HG03139 (cell line): Measurements from ENCODE around the gene DOCK3.
A peak's percentile ranks its signal among the peaks of the same experiment; 100 is the strongest.
"Not testable (repeated sequence)": the region's sequence is repeated elsewhere in the genome, so short reads cannot be mapped to it uniquely, and the experiment has no call there.

ENCODE experiments used
- ATAC-seq: cut with Tn5 transposase; IDR thresholded peaks from one replicate; pipeline ENCODE4 v1.9.1; 2021; ENCODE audit not compliant: unreplicated experiment

Gene DOCK3

DNA sequence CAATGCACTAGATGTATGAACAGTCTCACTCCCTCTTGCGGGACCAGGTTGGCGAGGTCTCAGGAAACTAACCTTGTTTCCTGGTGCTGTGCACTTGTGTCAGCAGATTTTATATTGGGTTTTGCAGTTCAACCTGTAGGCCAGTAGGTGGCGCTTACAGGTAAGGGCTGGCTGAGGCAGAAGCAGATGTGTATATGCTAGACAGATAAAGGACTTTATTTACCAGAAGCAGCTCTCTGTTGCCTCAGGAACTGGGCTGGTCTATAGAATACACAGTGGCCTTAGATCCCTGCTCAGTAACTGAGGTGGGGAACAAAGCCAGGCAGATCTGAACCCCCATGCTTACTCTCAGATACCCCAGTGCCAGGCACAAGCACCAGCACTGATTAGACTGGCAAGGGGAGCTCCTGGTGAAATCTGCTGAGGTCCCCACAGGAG lies 296.8 kb downstream of the DOCK3 start:
- ATAC-seq: peak; percentile 71

GRCh38 chr3:50972029-50972428 lies 297.3 kb downstream of the DOCK3 start:
- no peak for ATAC-seq

DNA sequence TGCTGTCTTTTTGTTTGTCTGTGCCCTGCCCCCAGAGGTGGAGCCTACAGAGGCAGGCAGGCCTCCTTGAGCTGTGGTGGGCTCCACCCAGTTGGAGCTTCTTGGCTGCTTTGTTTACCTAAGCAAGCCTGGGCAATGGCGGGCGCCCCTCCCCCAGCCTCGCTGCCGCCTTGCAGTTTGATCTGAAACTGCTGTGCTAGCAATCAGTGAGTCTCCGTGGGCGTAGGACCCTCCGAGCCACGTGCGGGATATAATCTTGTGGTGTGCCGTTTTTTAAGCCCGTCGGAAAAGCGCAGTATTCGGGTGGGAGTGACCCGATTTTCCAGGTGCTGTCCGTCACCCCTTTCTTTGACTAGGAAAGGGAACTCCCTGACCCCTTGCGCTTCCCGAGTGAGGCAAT lies 303.9 kb downstream of the DOCK3 start:
- not testable (repeated sequence) for ATAC-seq

DNA sequence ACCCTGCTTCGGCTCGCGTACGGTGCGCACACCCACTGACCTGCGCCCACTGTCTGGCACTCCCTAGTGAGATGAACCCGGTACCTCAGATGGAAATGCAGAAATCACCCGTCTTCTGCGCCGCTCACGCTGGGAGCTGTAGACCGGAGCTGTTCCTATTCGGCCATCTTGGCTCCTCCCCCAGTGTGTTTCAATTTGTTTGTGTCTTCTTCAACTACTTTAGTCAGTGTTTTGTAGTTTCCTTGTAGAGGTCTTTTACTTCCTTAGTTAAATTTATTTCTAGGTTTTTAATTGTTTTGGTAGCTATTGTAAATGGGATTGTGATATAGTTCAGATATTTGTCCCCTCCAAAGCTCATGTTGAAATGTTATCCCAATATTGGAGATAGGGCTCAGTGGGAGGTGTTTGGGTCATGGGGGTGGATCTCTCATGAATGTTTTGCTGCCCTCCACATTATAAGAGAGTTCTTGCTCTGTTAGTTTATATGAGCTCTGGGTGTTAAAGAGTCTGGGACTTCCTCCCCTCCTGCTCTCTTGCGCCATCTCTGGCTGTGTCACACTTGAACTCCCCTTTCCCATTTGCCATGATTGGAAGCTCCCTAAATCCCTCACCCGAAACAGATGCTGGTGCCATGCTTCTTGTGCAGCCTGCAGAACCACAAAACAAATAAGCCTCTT lies 304.4 kb downstream of the DOCK3 start:
- no peak for ATAC-seq

DNA sequence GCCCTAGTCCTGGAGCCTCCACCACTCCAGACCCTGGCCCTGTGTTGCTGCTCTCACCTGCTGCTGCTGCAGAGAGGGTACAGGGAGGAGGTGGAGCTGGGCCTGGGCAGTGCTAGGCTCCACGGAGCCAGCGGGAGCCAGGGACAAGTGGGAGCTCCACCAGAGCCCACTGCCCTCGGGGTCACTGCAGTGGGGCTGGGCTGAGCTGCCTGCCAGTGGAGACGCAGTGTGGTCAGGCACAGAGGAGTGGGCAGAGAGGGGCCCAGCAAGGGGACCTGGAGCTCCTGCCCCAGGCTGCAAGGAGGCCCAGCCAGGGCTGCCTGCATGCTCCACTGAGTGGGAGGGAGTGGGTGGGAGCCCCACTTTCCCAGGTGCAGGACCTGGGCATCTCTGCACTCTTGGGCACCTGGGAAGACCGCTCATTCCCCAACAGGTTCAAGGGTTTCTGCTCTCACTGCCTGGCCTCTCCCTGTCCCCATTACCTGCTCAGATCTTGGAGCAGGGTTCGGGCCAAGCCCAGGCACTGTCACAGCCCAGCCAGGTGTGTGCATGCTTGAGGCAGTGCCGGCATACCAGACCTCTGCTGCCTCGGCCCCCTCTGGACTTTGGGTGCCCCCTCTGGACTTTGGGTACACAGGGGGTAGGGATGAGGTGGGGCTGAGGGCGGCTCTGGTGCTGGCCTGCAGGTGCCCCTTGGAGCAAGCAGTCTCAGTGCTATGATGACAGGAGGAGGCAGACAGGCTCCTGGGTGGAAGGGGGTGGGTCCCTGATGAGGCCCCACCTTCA lies 308.0 kb downstream of the DOCK3 start:
- no peak for ATAC-seq

DNA sequence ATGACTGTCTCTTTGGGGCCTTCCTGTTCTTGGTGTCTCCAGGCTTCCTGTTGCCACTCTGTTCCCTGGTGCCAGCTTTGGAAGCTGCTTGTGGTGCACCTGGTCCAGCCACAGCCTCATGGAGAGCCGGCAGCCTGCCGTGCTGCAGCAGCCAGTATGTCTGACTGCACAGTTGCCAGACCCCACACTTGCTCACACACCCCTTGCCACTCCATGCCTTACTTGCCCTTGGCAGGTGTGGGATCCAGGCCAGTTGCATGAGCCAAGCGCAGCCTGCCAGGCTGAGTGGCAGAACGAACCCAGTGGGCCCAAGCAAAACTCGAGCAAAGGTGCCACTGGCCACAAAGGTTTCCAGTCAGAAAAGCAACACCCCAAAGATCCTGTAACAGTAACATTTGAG lies 309.2 kb downstream of the DOCK3 start:
- ATAC-seq: no peak

DNA sequence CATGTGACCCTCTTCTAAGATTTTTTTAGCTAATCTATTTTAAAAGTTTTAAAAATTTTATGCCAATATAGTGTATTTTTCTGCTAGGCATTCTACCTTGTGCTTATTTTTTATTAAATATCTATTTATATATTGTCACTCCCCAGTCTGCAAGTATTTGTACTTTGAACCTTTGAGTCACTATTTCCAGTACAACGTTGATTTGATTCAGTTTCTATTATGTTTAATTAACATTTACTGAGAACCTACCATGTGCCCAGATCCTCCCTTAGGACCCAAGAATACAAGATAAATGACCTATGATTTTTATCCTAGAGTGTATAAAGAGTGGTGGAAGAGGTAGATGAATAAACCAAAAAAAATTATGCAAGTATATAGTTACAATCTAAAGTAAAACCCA lies 311.2 kb downstream of the DOCK3 start:
- no peak for ATAC-seq

GRCh38 chr3:50986726-50987125 lies 312.0 kb downstream of the DOCK3 start:
- ATAC-seq: no peak

GRCh38 chr3:50994537-50994936 lies 319.8 kb downstream of the DOCK3 start:
- ATAC-seq: no peak

DNA sequence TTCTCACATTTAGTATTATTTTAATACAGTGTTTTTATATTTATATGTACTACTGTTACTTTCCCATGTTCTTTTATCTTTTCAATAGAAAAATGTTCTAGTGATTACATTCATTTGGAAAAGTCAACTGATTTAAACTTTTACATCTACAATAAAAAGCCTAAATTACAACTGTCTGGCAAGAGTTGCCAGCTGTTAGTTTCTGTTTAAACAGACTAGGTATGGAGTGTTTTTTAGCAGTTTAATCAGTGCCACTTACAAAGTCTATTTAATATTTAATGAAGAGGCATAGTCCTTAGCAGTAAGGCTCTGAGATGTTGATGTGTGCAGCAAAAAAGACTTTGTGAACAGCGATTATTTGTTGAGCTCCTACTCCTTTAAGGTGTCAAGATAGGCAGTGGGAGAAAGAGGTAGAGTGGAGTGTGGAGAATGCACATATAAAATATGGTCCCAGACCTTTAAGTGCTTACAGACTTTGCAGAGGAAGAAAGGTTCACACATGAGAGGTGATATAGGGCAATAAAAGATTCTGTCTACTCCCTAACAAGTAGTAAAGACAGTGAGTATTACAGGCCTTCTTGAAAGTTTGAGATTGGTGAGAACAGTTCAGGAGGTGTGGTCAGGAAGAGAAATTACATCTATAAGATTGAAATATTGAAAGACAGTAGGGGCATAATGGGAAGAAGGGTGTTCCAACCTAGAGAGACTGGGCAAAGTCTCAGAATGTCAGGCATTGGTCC lies 320.5 kb downstream of the DOCK3 start:
- no peak for ATAC-seq

DNA sequence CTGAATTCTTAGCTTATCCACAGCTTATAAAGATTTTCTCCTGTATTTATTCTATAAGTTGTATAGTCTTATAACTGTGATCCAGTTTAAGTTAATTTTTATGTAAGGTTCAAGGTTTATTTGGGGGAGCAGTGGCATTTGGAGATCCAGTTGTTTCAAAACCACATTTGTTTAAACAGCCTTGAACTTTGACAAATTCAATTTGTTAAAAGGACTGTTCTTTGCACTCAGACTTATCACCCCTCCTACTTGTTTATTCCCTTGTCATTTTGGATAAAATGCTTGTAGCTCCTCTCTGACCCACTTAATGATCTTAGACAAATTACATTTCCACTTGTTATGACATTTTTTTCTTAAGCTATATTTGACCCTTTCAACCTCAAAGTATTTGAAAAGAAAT lies 327.8 kb downstream of the DOCK3 start:
- no peak for ATAC-seq

GRCh38 chr3:51004235-51004634 lies 329.5 kb downstream of the DOCK3 start:
- no peak for ATAC-seq

GRCh38 chr3:51024121-51024520 lies 349.4 kb downstream of the DOCK3 start:
- no peak for ATAC-seq

- no peak for ATAC-seq
These were observed 350.3 kb downstream of the DOCK3 start for GRCh38 chr3:51024765-51025632.

DNA sequence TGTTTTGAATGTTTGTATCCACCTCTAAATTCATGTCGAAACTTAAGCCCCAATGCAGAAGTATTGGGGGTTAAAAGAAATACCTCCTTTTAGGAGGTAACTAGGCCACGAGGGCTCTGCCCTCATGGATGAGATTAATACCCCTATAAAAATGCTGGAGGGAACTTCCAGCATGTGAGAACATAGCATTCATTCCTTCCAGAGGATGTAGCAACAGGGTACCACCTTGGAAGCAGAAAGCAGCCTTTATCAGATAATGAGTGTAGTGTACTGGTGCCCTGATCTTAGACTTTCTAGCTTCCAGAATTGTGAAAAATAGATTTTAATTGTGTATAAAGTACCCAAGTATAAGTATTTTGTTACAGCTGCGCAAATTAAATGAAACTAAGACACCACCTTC lies 356.9 kb downstream of the DOCK3 start:
- ATAC-seq: no peak

- no peak for ATAC-seq
These were observed 360.9 kb downstream of the DOCK3 start for GRCh38 chr3:51035630-51036029.

DNA sequence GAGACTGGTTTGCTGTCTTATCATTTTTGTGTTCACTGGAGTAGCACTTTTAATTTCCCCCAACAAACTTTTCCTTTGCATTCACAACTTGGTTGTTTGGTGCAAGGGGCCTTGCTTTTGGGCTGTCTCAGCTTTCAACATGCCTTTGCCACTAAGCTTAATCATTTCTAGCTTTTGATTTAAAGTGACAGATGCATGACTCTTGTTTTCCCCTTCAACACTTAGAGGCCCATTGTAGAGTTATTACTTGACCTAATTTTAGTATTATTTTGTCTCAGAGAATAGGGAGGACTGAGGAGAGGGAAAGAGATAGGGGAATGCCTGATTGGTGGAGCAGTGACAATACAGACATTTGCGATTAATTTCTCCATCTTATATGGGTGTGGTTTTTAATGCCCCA lies 370.3 kb downstream of the DOCK3 start:
- ATAC-seq: no peak

DNA sequence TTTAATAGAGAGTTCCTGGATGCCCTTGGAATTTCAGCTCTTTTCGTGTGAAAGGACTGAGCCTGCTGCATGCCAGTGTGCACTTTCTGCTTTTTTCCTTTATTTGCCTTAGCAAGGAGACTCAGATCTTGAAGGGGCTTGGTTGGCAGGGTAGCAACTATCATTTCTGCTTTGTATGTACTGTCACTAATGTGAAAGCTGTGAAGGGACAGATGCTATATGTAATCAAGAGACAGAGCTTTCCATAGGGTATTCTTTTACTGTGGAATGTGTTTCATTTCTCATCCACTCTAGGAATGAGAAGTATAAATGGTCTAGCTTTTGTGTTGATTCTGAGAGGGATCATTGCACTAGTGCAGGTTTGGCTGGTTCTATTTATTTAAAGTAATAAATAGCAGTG lies 377.8 kb downstream of the DOCK3 start:
- no peak for ATAC-seq

GRCh38 chr3:51057121-51057520 lies 382.4 kb downstream of the DOCK3 start:
- no peak for ATAC-seq

- no peak for ATAC-seq
These were observed 388.3 kb downstream of the DOCK3 start for GRCh38 chr3:51063053-51063452.

- no peak for ATAC-seq
These were observed 400.6 kb downstream of the DOCK3 start for GRCh38 chr3:51075221-51075775.
